GM12892 (cell line): ENCODE results near the gene PCDHB3.

Source experiments
- POLR2AphosphoS5 ChIP-seq: IDR thresholded peaks from 2 replicates; pipeline ENCODE4 v1.6.1; 2011; ENCODE audit warnings: low read depth, low read length, control low read depth
- TAF1 ChIP-seq: IDR thresholded peaks from 2 replicates; pipeline ENCODE4 v1.6.1; 2011; ENCODE audit warnings: low read depth, mild to moderate bottlenecking, control low read depth, low read length, borderline replicate concordance

- TF ChIP-seq TAF1 (no peak), POLR2AphosphoS5 (no peak)
Measured at GRCh38 chr5:141094481-141095262, 5.6 kb upstream of the PCDHB3 start, which contains the start of gene PCDHB2.
